HG03095 (cell line): Measurements from ENCODE around the gene MYLK.
A peak's percentile ranks its signal among the peaks of the same experiment; 100 is the strongest.
"Not testable (repeated sequence)": the region's sequence is repeated elsewhere in the genome, so short reads cannot be mapped to it uniquely, and the experiment has no call there.

Experiments
- ATAC-seq: cut with Tn5 transposase; IDR thresholded peaks from one replicate; pipeline ENCODE4 v1.9.1; 2021; ENCODE audit warnings: moderate library complexity; ENCODE audit not compliant: unreplicated experiment

Gene MYLK, protein sequence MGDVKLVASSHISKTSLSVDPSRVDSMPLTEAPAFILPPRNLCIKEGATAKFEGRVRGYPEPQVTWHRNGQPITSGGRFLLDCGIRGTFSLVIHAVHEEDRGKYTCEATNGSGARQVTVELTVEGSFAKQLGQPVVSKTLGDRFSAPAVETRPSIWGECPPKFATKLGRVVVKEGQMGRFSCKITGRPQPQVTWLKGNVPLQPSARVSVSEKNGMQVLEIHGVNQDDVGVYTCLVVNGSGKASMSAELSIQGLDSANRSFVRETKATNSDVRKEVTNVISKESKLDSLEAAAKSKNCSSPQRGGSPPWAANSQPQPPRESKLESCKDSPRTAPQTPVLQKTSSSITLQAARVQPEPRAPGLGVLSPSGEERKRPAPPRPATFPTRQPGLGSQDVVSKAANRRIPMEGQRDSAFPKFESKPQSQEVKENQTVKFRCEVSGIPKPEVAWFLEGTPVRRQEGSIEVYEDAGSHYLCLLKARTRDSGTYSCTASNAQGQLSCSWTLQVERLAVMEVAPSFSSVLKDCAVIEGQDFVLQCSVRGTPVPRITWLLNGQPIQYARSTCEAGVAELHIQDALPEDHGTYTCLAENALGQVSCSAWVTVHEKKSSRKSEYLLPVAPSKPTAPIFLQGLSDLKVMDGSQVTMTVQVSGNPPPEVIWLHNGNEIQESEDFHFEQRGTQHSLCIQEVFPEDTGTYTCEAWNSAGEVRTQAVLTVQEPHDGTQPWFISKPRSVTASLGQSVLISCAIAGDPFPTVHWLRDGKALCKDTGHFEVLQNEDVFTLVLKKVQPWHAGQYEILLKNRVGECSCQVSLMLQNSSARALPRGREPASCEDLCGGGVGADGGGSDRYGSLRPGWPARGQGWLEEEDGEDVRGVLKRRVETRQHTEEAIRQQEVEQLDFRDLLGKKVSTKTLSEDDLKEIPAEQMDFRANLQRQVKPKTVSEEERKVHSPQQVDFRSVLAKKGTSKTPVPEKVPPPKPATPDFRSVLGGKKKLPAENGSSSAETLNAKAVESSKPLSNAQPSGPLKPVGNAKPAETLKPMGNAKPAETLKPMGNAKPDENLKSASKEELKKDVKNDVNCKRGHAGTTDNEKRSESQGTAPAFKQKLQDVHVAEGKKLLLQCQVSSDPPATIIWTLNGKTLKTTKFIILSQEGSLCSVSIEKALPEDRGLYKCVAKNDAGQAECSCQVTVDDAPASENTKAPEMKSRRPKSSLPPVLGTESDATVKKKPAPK (N-terminal part only)

DNA sequence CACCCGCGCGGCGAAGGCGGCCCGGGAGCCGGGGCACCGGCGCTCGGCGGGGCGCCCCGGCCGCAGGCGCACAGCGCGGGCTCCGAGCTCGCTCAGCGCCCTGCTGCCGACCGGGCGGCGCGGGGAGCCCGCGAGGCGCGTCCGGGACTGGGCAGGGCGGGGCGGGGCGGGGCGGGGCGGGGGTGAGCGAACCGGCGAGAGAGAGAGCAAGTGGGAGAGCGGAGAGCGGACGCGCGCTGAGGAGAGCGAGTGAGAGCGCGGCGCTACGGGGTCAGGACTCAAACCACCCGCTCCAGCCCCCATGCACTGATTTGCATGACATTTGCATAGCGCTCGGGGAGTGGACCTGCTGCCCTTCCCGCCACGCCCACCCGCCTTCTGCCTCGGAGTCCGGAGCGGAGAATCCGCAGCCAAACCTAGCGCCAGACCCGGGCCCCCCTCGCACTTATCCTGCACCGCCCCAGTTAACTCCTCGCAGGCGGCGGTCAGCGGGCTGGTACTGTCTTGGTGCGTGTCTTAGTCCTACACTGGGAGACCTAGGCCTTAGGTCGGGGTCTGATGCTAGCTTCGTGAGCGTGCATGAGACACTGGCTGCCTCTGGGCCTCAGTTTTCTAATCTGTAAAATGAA, at the start of gene MYLK:
Gene MYLK, minus strand, starts transcription at position 130 of the 629 bp plus-strand sequence. CDS start 90,491 bp downstream, outside the sequence.
- no peak for ATAC-seq

DNA sequence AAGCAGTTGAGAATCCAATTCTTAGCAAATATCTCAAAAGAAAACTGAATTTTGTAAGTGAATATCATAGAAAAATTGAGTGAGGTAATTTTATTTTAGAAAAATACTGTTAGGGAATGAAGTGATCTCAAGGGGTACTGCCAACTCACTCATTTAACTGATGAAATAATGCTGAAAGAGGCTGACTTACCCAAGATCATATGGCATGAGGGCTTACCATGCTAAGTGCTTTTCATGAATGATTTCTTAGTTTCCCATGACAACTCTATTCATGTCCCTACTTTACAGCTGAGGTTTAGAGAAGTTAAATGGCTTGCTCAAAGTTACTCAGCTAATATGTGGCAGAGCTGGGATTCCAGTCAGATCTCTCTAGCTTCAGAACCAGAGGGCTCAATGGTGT, 46.3 kb upstream of the MYLK start:
- ATAC-seq = no peak

DNA sequence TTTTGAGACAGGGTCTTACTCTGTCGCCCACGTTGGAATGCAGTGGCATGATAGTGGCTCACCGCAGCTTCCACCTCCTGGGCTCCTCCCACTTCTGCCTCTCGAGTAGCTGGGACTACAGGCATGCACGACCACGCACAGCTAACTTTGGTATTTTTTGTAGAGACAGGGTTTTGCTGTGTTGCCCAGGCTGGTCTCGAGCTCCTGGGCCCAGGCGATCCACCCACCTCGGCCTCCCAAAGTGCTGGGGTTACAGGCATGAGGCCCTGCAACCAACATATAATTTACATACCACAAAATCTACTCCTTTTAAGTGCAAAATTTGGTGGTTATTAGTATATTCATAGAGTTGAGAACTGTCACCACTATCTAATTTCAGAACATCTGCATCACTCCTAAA, 45.2 kb upstream of the MYLK start:
- ATAC-seq = no peak

DNA sequence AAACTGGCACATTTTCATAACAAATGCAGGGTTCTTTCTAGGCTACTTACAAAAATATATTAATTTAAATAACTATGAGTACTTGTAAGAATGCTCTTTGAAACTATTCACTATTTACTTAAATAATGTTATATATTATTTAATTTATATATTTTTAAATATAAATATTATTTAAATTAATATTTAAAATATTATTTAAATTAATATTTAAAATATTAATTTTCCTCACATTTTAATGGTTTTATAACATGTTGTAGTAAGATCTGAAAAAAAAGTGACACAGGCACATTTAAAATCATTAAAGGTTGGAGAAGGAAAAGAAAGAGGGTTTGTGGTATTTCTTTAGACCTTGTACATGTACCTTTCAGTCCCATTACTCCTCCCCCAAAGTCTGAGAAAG, 42.3 kb upstream of the MYLK start:
- no peak for ATAC-seq

DNA sequence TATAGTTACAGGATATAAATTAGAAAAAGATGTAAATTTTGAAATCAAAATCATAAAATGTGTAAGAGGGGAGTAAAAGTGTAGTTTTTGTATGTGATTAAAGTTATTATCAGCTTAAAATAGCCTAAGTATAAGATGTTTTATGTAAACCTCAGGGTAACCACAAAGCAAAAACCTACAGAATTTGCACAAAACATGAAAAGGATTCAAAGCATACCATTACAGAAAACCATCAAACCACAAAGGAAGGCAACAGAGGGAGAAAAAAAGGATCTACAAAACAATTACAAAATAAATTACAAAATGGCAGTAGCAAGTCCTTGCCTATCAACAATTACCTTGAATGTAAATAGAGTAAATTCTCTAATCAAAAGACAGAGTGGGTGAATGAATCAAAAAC, 36.7 kb upstream of the MYLK start:
- ATAC-seq = no peak

DNA sequence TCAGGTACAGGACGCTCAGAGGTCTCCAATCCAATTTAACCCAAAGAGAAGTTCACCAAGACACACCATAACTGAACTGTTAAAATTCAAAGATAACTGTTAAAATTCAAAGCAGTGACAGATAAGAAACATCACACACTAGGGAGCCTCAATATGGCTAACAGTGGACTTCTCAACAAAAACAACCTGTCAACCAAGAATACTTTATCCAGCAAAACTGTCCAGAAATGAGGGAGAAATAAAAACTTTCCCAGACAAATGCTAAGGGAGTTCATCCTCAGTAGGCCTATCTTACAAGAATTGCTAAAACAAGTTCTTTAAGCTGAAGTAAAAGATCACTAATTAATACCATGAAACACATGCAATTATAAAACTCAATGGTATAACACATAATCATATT, 36.3 kb upstream of the MYLK start:
- no peak for ATAC-seq

DNA sequence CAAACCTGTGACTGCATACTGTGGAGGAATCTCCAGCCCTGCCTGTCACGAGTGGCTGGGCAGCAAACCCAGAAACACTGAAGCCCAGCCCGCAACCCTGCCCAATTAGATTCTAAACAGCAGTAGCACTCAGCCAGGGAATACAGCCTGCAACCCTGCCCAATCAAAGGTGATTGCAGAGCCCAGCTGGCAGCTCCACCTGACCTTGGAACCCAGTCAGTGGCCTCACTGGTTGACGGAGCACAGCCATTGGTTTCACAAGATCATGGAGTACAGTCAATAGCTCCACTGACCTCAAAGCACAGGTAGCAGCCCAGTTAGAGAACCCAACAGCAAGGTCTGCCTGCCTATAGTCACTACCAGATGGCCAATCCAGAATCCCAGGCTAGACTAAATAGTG, 35.2 kb upstream of the MYLK start:
- no peak for ATAC-seq

DNA sequence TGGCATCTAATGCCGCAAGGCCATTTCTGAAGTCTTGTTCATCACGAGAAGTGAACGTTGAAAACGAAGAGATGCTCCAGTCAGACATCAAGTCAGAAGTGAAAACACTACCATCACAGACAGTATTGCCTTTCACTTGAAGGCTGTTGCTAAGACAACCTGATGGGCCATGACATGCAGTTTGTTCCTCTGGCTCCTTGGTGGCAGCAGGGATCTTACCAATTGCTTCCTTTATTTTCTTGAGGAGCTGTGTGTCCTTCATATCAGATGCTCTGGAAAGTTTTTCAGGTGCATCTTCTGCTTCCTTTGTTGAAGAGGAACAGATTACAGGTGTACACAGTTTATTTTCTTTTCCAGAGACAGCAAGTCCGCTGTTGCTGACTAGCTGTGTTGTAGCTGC, 30.7 kb upstream of the MYLK start:
- no peak for ATAC-seq

DNA sequence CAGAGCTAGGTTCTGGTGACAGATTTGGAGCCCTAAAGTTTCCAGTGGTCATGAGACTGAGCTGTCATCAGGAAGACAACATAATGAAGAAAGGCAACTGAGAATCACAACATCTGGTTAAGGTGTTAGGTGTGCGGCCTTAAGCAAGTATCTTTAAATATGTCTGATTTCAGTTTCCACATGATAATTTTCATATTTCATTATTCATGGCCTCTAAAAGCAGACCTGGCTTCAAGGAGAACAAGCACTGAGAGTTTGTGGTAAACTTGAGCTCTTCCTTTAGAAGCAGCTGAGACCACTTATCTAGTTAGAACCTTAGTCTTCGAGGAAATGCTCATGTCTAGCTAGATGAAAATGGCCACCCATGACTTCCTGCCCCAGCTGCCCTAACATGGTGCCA, 25.7 kb upstream of the MYLK start:
- ATAC-seq = peak; percentile 86

DNA sequence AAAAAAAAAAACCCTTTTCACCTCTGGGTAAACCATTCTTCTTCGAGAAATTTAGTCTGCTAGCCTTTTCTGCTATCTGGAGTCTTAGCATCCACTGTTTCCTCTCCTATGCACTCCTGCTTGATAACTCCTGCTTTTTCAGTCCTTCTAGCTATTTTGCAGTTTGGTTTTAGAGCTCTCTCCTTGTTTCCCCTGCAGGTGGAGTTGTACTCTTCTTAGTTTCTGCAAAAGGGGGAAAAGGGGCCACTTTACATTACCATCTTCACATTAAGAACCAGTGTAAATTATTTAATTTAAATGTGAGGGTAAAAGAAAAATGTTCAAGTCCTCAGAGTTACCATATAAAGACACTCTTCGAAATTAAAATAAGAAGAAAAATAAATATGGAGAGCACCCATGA, 23.6 kb upstream of the MYLK start:
- ATAC-seq = no peak

DNA sequence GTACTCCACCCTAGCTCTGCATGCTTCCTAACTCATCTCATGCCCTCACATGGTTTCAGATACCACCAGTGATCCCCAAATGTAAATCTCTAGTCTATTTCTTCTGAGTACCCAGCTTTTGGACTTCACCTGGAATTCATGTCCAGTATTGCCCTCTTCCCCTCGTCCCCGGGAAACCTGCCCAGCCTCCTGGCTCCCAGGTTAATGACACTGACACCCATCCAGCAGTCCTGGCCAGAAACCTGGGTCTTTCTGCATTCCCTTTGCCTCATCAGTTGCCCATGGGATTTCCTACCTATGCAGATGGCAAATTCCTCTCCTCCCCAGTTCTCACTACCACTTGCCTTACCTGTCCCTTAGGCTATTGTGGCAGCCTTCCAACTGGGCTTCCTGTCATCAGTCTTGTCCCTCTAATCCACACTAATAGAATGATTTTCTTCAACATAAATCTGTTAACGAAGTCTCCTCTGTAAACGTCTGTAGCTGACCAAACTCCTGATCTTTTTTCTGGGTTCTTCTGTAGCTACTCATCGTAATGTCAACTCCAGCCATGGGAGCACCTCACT, 15.3 kb upstream of the MYLK start:
- no peak for ATAC-seq

DNA sequence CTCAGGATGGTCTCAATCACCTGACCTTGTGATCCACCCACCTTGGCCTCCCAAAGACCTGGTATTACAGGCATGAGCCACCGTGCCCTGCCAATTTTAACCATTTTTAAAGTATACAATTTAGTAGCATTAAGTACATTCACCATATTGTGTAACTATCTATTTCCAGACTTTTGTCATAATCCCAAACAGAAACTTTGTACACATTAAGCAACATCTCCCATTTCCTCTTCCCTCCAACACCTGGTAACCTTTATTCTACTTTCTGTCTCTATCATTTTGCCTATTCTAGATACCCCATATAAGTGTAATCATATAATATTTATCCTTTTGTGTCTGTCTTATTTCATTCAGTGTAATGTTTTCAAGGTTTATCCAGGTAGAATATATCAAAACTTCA, 8.9 kb upstream of the MYLK start:
- ATAC-seq = no peak

DNA sequence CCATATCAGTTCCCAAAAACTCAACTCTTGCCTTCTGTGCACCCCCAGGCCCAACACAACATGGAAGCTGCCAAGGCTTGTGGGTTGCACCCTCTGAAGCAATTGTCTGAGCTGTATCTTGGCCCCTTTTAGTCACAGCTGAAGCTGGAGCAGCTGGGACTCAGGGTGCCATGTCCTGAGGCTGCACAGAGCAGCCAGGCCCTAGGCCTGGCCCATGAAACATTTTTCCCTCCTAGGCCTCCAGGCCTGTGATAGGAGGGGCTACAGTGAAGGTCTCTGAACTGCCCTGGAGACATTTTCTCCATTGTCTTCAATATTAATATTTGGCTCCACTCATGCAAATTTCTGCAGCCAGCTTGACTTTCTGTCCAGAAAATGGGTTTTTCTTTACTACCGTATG, 8.1 kb upstream of the MYLK start:
- no peak for ATAC-seq

DNA sequence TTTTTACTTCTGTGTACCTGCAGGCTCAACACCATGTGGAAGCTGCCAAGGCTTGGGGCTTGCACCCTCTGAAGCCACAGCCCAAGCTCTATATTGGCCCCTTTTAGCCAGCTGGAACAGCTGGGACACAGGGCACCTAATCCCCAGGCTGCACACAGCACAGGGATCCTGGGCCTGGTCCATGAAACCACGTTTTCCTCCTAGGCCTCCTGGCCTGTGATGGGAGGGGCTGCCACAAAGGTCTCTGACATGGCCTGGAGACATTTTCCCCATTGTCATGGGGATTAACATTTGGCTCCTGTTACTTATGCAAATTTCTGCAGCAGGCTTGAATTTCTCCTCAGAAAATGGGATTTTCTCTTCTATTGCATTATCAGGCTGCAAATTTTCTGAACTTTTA, 6.9 kb upstream of the MYLK start:
- not testable (repeated sequence) for ATAC-seq

DNA sequence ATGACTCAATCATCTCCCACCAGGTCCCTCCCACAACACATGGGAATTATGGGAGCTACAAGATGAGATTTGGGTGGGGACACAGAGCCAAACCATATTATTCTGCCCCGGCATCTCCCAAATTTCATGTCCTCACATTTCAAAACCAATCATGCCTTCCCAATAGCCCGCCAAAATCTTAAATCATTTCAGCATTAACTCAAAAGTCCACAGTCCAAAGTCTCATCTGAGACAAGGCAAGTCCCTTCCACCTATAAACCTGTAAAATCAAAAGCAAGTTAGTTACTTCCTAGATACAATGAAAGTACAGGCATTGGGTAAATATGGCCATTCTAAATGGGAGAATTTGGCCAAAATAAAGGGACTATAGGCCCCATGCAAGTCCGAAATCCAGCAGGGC, 6.0 kb upstream of the MYLK start:
- not testable (repeated sequence) for ATAC-seq

DNA sequence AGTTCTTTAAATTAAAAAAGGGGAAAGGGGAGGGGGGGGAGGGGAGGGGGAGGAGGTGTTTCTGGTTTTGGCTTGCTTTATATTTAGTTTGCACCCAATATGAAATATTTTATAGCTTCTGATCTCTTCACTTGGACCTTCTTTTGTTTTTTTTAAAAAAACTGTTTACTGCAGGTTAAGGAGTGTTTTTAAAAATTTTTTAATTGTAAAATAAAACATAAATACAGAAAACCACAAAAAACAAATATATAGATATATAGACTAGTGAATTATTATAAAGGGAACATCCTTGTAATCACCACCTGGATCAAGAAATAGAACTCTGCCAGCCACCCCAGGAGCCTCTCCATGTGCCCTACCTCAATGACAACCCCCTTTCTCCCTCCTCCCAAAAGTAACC, 861 bp upstream of the MYLK start:
- ATAC-seq = no peak

DNA sequence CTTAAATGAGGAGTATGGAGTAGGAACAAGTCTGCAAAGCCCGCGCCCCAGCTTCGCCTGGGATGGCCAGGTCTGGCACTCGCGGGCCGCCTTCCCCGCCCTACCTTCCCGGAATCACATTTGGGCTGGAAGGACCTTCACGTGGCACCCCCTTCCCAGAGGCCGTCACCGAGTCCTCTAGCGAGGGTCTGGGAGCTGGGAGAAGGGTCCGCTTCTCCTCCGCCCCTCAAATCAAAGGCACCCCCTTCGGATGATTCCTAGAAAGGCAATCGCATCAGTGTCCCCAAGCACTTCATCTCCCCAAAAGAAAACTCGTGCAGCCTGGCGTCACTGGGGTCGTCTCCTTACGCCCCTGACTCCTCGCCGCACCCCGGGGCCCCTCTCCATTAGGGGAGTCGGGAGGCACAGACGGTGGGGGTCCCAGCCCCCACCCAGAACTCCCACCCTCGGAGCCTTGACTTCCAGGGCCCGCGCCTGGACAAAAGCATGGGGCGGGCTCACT, 380 bp downstream of the MYLK start:
- no peak for ATAC-seq

DNA sequence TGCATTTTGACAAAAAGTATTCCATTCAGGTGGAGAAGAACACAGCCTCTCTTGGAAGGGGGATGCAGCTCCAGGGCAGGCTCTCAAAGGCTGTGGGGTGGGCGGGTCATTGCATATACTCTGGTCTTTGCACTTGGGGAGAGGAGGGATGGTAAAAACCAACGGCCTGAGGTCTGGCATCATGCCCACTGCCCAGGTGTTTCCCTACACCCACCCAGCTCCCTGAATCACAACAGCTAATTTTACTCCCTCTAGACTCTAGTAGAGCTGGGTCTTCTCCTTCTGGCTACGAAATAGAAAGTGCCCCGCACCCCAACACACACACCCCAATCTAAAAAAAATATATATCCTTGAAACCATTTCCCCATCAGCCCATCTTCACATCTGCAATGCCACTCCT, 1.0 kb downstream of the MYLK start:
- ATAC-seq = no peak

DNA sequence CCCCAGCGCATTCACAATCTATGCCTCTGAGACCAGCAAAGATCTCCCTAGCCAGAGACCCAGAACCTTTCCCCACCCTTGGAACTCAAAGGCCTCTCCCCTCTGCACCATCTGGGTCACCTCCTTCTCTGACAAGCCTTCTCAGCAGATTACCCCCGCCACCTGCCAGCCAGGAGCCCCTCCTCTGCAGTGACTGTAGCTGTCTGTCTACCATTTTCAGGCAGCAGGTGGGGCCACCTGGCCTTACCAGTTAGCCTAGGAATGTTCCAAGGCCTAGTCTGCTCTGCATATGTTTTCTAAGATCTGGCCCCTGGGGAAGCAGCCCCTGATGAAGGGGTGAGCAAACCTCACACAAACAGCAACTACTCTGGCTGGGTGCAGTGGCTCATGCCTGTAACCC, 2.4 kb downstream of the MYLK start:
- no peak for ATAC-seq

DNA sequence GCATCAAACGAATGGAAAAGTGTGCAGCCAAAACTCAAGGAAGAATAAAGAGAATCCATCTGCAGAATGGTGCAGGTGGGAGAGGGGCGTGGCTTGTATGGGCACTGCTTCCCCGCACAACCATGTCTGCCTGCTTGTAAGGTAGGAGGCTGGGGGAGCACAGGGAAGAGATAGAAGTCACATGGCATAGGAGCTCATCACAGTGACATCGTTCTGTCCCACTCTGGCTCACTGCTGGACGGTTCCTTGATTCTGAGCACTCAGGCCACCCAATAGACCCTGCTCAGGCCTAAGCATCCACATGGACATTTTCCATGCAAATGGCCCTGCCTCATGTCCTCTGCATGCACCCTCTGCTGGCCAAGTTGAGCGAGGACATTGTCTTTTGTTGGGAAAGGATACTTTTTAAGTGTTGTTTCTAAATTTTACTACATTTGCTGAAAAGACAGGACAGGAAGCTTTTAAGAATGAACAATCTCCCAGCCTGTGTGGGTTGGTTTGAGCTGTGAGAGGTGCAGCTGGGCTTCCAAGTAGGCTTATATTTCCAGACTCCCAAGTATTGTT, 3.1 kb downstream of the MYLK start:
- no peak for ATAC-seq
